T follicular helper cell (primary cell): ENCODE results near the gene PODXL.

Source experiments
- DNase-seq: peaks from one replicate; pipeline ENCODE4 v3.0.0-alpha.2; 2020; ENCODE audit warnings: low read depth

PODXL gene

GRCh38 chr7:131564640-131565039 lies 8.2 kb upstream of the PODXL start:
- no peak for DNase-seq

DNA sequence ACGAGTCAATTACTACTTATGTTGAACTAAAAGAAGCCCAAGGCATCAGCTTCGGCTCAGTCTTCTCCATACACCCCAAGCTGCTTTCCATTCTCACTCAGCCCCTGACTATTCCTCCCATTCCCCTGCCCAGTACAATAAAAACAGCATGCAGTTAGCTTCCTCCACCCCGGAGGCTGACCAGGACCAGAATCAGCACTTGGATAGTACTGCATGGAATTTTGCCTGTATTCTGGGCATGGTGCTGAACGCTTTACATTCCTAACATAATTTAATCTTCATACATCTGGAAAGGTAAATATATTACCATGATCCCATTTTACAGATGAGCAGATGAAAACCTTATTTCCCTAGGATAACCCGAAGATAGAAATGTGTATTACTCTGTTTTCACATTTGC lies 7.5 kb upstream of the PODXL start:
- DNase-seq: no peak

GRCh38 chr7:131562941-131563340 lies 6.5 kb upstream of the PODXL start:
- no peak for DNase-seq

DNA sequence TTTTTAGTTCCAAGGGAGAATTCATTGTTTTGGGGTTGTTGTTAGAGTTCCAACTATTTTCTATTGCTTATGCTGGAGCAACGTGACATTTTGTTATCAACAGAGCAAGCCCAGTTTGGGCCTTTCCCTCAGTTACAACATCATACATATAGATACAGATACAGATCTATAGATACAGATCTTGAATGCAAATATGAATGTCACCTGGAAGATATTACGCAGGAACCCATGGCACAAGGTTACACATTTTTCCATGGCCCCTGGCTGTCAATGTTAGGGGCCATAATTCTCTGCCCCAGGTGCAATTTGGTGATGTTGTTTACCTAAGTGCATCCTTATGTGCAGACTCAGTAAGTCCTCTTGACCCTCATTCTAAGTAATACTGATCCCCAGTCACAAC lies 3.6 kb upstream of the PODXL start:
- DNase-seq: no peak

- no peak for DNase-seq
Observed at GRCh38 chr7:131557652-131558385, 1.4 kb upstream of the PODXL start.

DNA sequence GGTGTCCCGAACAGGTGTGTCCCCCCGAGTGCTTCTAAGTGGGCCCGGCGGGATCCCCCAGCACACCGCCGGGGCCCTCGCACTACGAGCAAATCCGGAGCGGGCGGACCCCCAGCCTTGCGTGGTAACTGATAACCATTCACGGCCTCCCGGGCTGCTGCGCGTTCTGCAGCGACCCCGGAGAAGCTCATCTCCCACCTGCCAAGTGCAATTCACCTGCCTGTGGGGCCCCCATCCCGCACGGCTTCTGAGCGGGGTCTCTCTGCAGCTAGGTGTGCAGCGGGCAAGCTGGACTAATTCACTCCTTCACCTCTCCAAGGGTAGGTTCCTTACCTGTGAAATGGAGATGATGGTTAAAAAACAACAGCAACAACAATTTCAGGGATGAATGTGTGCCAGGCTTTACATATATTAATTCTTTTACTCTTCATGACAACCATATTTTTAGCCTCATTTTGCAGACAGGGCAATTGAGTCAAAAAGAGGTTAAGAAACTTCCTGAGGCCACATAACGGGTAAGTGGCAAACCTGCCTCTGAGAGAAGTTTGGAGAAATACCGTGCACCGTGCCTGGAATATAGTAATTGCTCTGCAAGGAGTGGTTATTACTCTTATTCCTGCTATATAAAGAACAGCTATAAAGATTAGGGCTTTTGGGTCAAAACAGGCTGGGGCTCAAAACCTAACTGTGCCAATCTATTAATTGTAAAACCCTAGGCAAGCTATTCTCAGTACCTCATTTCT lies 652 bp upstream of the PODXL start:
- DNase-seq: no peak

GRCh38 chr7:131555552-131556052 lies 826 bp downstream of the PODXL start:
- DNase-seq: no peak

DNA sequence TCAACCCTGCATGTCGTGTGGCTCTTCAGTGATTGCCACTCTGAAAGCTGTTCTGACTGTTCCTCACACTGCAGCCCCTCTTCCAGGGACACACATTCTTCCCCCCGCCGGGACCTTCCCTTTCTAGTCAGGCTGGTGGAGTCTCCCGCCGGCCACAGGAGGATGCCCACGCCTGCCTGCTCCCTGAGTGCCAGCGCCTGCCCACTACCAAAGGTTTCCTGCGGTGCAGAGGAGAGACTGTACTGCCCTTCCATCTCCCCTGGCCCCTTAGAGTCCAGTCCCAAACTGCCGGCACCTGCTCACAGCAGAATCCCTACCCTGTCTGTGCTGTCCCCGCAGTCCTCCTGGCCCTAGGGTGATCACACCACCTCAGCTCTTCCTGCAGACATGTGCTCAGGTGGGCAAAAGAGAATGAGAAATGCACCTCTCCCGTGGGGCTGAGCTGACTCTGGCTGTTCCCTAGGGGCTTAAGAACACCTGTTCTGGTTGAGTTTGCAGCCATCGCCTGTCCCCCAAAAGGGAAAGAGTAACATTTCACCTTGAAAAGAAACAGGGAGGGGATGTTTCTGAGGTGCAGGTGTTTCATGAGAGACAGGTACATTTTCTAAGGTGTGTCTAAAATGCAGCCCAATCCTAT lies 1.4 kb downstream of the PODXL start:
- no peak for DNase-seq

DNA sequence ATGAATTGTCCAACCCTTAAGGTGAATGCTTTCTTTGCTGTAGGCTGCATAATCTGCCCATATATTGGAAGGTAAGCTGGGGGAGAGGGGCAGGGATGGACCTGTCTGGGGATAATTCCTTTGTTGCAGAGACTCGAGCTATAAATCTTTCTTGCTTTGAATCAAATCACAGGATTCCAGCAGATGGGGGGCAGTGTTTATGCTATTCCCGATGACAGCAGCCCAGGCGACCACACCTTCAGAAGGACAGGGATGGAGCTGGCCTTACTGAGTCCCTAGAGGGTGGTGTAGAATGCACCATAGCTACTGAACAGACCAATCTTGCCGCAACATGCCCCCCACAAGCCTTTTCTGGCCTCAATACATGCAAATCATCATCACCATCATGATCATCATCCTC lies 2.5 kb downstream of the PODXL start:
- no peak for DNase-seq

- no peak for DNase-seq
Observed at GRCh38 chr7:131552053-131552452, 4.4 kb downstream of the PODXL start.

GRCh38 chr7:131550846-131551245 lies 5.6 kb downstream of the PODXL start:
- no peak for DNase-seq

DNA sequence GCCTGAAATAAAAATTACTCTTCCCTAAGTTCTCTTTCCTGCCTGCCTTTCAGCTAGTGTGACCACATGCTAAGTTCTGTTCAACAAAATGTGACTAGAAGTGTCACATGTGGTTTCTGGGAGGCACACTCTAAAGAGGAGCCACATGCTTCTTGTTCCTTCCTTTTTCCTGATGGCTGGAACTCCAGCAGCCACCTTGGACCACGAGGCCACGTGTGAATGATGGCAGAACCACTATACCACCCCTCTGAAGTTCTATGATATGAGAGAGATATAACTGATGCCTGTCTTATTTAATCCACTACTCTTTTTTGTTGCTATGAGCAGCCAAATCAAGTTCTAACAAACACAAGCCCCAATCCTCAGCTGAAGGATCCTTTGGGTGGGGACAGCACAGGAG lies 8.1 kb downstream of the PODXL start:
- DNase-seq: no peak

DNA sequence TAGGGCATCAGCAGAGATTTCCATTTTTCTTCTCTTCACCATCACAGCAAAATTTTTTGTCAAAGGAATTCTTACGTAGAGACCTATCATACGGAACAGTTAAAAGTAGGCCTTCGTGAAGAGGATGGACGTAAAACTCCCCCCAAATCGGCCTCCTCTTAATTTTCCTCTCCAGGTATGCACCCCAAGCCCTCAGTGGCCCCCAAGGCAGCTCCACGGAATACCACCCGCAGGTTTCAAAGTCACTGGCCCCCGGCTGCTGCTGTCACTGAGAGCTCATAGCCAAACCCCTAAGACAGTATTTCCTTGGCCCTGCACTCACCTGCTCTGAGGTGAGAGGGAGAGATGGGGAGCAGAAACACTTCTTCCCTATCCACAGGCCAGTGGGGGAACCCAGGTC lies 8.8 kb downstream of the PODXL start:
- no peak for DNase-seq

GRCh38 chr7:131546583-131547141 lies 9.8 kb downstream of the PODXL start:
- DNase-seq: peak; percentile 18

DNA sequence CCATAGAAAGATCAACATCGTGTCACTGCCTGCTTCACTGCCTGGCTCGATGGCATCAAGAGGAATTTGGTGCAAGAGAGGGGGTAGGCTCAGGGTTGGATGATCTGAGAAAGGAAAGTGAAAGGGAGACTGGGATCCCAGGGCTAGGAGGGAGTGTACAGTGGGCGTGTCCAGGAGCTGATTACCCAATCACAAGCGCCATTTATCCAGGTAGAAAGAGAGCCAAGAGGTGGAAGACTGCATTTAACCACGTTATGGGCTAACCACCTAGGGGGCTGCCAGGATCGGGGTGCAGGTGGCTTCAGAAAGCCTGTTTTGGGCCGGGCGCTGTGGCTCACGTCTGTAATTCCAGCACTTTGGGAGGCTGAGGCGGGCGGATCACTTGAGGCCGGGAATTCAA lies 10.3 kb downstream of the PODXL start:
- DNase-seq: no peak

DNA sequence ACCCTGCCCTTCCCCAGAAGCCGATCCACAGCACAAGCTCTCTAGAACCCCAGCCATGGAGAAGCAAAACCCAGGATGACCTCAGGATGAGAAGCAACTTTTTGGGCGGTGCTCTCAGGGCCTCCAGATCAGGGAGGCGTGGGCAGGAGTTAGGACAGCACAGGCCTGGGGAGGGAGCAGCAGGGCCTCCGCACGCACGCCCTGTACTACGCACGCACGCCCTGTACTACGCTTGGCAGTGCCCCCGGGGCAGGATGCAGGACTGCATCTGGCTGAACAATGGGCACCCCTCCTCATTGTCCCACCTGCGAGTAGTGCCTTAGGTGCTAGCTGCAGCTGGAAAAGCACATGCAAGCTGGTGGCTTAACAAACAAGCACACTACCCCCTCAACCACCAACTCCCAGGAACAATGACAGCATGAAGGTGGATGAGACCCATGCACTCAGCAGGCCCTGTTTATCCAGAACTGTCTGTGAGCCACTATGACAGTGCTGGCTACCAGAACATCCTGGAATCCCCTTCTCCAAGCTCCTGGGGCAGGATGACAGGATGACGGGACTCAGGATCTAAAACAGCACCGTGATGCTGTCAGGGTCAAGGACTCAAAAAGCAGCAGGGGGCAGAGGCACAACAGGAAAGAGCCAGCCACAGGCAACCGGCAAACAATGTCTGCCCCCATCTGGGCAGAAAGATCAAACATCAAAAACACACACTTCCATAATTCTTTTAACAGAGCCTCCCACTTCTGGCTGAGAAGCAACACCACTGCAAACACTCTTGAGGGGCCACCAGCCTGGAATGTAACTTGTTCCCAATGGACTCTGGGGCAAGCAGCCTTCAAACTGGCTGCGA lies 11.8 kb downstream of the PODXL start:
- DNase-seq: no peak

- DNase-seq: no peak
Observed at GRCh38 chr7:131544021-131544420, 12.4 kb downstream of the PODXL start.

DNA sequence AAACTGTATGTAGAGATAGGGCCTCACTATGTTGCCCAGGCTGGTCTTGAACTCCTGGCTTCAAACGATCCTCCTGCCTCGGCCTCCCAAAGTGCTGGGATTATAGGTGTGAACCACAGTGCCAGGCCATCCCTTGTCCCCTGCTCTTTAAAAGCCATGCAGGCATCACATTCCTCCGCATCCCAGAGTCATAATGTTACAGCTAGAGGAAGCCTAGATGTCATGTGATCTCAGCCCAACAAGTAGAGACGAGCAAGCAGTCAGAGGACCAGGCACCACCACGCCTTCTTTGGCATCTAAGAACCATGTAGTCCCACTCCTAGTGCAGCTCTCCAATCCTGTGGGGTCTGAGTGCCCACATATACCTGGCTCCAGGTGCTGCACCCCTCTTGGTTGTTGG lies 13.1 kb downstream of the PODXL start:
- no peak for DNase-seq

DNA sequence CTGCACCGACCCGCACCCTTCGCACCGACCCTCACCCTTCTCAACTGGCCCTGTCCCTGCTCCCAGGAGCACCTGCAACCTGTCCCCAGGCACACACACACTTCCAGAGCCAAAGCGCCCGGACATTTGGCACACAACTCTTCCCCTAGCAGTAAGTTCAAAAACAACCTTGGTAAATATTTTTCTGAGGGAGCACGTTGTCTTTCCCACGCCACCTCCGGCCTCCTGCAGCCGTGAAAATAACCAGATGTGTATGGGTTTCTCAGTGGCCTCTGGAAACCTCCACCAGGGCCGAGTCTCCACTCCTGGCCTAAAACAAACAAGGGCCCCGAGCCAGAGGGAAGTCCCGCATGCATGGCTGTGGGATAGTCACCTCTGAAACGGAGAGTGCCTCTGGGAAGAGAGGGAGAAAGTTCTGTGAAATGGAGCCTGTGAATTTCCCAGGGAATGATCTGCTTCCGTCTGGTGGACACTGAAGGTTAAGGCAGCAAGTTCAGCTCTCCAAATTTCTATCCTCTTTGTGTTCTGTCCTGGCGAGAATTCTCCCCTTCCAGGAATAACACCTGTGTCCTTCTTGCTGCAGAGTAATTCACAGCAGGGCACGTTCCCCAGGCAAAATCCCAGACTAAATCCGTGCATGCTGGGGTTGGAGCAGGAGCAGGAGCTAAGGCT lies 15.8 kb downstream of the PODXL start:
- DNase-seq: no peak

- no peak for DNase-seq
Observed at GRCh38 chr7:131538813-131539179, 17.6 kb downstream of the PODXL start.
